ENCODE results near the gene CMSS1.

CMSS1 gene

DNA sequence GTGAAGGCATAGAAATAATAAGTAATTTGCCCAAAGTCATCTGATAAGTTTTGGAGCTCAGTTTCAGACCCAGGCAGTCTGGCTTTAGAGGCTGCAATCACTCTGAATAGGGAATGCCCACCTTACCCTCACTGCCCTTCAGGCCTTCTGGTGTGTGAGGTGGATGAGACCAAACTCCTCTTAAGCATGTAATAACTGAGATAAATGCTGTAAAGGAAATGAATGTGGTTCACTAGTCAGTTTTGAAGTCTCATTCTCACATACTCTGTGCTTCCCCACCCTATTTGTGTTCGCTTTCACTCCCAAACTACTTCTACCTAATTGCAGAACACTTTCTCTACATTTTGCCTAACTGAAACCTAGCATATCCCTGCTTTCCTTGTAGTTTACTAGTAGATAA, 152.5 kb downstream of the CMSS1 start:
- Mint-ChIP-seq H3K4me3 (no peak overlapping the region), H3K4me1 (peaks cover 21% of the 10 kb centered on the region), H3K36me3 (peaks cover 8% of the 10 kb centered on the region), H3K9me3 (no peaks in the 10 kb centered on the region), H3K27me3 (no peaks in the 10 kb centered on the region), H3K27ac (no peak overlapping the region)

DNA sequence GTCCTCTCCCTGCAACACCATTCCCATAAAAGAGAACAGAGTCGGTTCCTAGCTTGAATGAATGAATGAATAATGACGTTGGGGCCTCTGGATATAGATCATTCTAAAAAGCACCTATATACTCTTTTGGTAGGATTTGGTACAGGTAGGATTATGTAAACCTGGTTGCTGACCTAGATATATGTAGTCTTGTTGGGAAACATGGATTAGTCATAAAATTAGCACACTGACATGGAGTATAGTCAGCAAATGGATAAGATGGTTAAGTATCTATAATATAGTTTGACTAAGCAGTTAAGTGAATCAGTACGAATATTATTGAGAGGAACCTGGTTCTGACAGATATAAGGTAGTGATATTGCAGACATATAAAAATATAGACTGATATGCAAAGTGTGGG, 154.1 kb downstream of the CMSS1 start:
- no peaks in the 10 kb centered on the region for H3K27me3 Mint-ChIP-seq
- no peak overlapping the region for H3K4me3 Mint-ChIP-seq
- H3K9me3 Mint-ChIP-seq = no peaks in the 10 kb centered on the region
- H3K36me3 Mint-ChIP-seq = peaks cover 9% of the 10 kb centered on the region
- peaks cover 21% of the 10 kb centered on the region for H3K4me1 Mint-ChIP-seq
- no peak overlapping the region for H3K27ac Mint-ChIP-seq

DNA sequence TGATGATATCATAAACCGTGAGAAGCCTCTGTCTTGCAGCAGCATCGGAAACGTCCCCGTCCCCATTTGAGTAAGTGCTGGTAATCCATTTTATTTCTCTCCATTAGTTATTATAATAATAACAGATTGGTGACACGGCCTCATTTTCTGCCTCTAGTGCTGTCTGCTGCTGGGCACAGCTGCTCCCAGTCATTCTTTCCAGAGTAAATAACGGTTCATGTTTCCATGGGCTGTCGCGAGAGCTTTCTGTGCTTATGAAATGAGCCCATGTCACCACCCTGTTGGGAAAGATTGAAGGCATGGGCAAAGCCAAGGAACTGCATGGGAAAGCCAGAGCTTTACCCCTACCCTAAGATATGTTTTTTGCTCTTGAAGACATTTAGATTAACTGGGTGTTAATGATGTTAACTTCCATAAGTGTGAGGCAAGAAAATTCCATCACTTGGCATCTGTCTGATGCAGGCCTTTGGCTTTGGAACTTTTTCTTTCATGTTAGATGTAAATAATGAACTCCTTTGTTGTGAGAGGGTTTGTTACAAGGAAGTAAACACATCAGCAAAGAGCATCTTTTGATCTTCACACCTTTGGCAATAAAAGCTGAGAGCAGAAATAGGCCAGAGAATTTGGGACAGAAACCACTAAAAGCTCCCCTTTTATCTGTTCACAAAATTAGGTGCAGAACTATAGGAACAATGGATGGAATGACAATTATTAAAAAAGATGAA, 154.9 kb downstream of the CMSS1 start:
- no peaks in the 10 kb centered on the region for H3K9me3 Mint-ChIP-seq
- H3K4me1 Mint-ChIP-seq = peaks cover 21% of the 10 kb centered on the region
- H3K4me3 Mint-ChIP-seq = no peak overlapping the region
- no peak overlapping the region for H3K27ac Mint-ChIP-seq
- H3K36me3 Mint-ChIP-seq = peaks cover 10% of the 10 kb centered on the region
- H3K27me3 Mint-ChIP-seq = no peaks in the 10 kb centered on the region

- Mint-ChIP-seq H3K36me3 (peaks cover 10% of the 10 kb centered on the region), H3K9me3 (no peaks in the 10 kb centered on the region), H3K27me3 (no peaks in the 10 kb centered on the region), H3K4me1 (peaks cover 4% of the 10 kb centered on the region), H3K4me3 (no peak overlapping the region), H3K27ac (no peak overlapping the region)
Observed at GRCh38 chr3:99974989-99975388, 157.3 kb downstream of the CMSS1 start.

GRCh38 chr3:99976584-99976983, 158.9 kb downstream of the CMSS1 start:
- no peak overlapping the region for H3K27ac Mint-ChIP-seq
- H3K36me3 Mint-ChIP-seq = peaks cover 7% of the 10 kb centered on the region
- no peaks in the 10 kb centered on the region for H3K4me1 Mint-ChIP-seq
- H3K27me3 Mint-ChIP-seq = no peaks in the 10 kb centered on the region
- H3K4me3 Mint-ChIP-seq = no peak overlapping the region
- no peaks in the 10 kb centered on the region for H3K9me3 Mint-ChIP-seq

DNA sequence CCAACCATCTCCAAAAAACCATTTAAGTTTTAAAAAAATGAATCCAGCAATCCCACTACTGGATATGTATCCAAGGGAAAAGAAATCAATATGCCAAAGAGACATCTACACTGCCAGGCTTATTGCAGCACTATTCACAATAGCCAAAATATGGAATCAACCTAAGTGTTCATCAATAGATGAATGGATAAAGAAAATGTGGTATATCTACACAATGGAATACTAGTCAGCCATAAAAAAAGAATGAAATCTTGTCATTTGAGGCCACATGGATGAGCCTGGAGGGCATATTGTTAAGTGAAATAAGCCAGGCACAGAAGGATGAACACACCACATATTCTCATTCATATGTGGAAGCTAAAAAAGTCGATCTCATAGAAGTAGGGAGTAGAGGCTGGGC, 160.6 kb downstream of the CMSS1 start:
- peaks cover 7% of the 10 kb centered on the region for H3K36me3 Mint-ChIP-seq
- no peaks in the 10 kb centered on the region for H3K9me3 Mint-ChIP-seq
- no peak overlapping the region for H3K4me3 Mint-ChIP-seq
- H3K27me3 Mint-ChIP-seq = no peaks in the 10 kb centered on the region
- no peak overlapping the region for H3K27ac Mint-ChIP-seq
- no peaks in the 10 kb centered on the region for H3K4me1 Mint-ChIP-seq

DNA sequence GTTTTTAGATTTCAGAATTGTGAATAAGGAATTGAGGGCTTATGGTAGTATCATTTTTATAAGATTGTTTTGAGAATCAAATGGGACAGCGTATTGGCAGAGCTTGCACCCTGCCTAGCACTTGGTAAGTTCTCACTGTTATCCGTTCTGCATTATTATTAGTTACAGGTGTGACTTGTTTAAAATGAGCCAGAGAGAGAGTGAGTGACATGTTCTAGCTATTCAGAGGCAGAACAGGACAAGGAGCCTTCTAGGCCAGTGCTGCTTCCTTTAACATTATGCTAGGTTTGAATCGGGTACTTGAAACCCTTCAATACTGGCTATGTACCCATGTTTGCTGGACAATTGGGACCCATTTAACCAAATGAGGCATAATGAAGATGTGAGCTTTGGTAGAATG, 162.9 kb downstream of the CMSS1 start:
- Mint-ChIP-seq H3K27me3 (no peaks in the 10 kb centered on the region), H3K4me1 (no peaks in the 10 kb centered on the region), H3K27ac (no peak overlapping the region), H3K4me3 (no peak overlapping the region), H3K9me3 (no peaks in the 10 kb centered on the region), H3K36me3 (peaks cover 11% of the 10 kb centered on the region)

DNA sequence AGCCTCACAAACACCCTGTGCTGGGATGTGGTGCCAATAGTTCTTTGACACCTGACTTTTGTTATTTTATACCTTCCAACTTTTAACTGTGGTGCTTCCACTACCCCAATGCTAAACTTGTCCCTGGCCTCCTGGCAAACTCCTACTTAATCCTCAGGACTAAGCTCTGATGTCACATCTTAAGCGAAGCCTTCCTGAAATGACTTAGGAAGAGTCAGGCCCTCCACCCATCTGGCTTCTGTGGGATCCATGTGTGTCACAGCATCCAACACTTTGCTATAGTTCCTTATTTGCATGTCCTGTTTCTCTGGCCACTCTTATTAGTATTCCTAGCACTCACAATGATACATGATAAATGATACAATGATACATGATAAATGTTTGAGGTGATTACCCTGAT, 163.5 kb downstream of the CMSS1 start:
- Mint-ChIP-seq H3K4me3 (no peak overlapping the region), H3K4me1 (no peaks in the 10 kb centered on the region), H3K9me3 (no peaks in the 10 kb centered on the region), H3K36me3 (peaks cover 11% of the 10 kb centered on the region), H3K27ac (no peak overlapping the region), H3K27me3 (no peaks in the 10 kb centered on the region)

DNA sequence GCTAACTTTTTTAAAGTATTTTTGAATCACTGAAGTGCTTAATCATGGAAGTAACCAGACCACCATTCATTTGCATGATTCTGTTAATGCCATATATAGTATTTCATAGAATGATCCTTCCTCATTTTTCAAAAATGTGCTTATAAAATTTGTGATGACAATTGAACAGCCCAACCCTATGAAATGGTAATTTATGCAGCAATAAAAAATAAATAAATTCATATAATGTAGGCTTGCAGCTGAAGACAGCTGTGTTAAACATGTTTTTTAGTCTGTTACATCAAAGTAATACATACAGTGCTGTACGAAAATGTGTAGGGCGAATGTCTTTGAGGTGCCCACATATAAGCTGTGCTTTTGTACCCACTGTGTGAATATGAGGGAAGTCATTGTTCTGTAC, 165.0 kb downstream of the CMSS1 start:
- Mint-ChIP-seq H3K4me1 (no peaks in the 10 kb centered on the region), H3K4me3 (no peak overlapping the region), H3K36me3 (peaks cover 5% of the 10 kb centered on the region), H3K9me3 (no peaks in the 10 kb centered on the region), H3K27ac (no peak overlapping the region), H3K27me3 (no peaks in the 10 kb centered on the region)

DNA sequence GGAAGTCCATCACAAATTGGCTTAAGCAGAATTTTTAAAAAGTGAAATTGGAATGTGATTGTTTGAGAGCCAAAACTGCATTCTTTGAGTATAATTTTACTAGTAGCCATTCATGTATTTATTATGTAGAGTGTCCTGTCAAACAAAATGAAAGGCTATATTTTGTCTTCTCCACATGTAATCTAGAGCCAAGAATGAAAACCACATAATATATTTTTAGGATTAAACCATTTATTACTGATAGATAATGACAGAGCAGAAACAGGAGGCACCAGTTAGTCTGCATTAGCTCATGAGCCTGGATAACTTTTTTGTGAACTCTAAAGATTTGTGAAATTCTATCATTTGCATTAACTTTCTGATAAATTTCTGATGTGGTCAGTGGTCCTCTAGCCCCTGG, 166.5 kb downstream of the CMSS1 start:
- H3K27ac Mint-ChIP-seq = no peak overlapping the region

DNA sequence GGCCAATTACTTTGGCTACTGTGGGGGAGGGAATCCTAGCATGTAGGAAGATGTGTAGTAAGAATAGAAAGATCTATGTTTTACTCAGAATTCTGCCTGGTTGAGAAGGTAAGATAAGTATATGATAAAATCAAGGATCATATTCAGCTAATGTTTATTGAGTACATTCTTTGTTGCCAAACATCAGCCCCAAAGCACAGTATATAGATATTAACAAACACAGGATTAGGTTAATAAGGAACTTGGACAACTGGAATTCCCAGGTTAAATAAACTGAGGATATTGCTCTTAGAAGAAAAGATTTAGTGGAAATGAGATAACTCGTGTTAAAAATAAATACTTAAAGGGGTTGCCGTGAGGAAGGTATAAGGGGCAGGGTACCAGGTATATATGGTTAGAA, 167.0 kb downstream of the CMSS1 start:
- Mint-ChIP-seq H3K4me1 (no peaks in the 10 kb centered on the region), H3K27me3 (no peaks in the 10 kb centered on the region), H3K36me3 (peaks cover 5% of the 10 kb centered on the region), H3K27ac (no peak overlapping the region), H3K4me3 (no peak overlapping the region), H3K9me3 (no peaks in the 10 kb centered on the region)

More for the DNA sequence above, 166.5 kb downstream of the CMSS1 start:
- no peak overlapping the region for H3K4me3 Mint-ChIP-seq
- no peaks in the 10 kb centered on the region for H3K4me1 Mint-ChIP-seq
- H3K9me3 Mint-ChIP-seq = no peaks in the 10 kb centered on the region
- H3K36me3 Mint-ChIP-seq = peaks cover 5% of the 10 kb centered on the region
- no peaks in the 10 kb centered on the region for H3K27me3 Mint-ChIP-seq

- peaks cover 19% of the 10 kb centered on the region for H3K36me3 Mint-ChIP-seq
- H3K4me3 Mint-ChIP-seq = no peak overlapping the region
Observed at GRCh38 chr3:99990179-99990578, 172.5 kb downstream of the CMSS1 start.

GRCh38 chr3:99997293-99997692, 179.6 kb downstream of the CMSS1 start:
- no peak overlapping the region for H3K27ac Mint-ChIP-seq
- peaks cover 38% of the 10 kb centered on the region for H3K36me3 Mint-ChIP-seq
- H3K9me3 Mint-ChIP-seq = peaks cover 6% of the 10 kb centered on the region
- peaks cover 9% of the 10 kb centered on the region for H3K4me1 Mint-ChIP-seq
- H3K4me3 Mint-ChIP-seq = no peak overlapping the region
- no peaks in the 10 kb centered on the region for H3K27me3 Mint-ChIP-seq

More at GRCh38 chr3:99990179-99990578, 172.5 kb downstream of the CMSS1 start:
- no peaks in the 10 kb centered on the region for H3K27me3 Mint-ChIP-seq
- no peak overlapping the region for H3K27ac Mint-ChIP-seq
- peaks cover 6% of the 10 kb centered on the region for H3K9me3 Mint-ChIP-seq
- H3K4me1 Mint-ChIP-seq = no peaks in the 10 kb centered on the region

- Mint-ChIP-seq H3K4me3 (no peak overlapping the region), H3K27ac (no peak overlapping the region), H3K4me1 (peaks cover 10% of the 10 kb centered on the region), H3K27me3 (no peaks in the 10 kb centered on the region), H3K9me3 (no peaks in the 10 kb centered on the region), H3K36me3 (peaks cover 21% of the 10 kb centered on the region)
Observed at GRCh38 chr3:99999536-99999935, 181.9 kb downstream of the CMSS1 start.

DNA sequence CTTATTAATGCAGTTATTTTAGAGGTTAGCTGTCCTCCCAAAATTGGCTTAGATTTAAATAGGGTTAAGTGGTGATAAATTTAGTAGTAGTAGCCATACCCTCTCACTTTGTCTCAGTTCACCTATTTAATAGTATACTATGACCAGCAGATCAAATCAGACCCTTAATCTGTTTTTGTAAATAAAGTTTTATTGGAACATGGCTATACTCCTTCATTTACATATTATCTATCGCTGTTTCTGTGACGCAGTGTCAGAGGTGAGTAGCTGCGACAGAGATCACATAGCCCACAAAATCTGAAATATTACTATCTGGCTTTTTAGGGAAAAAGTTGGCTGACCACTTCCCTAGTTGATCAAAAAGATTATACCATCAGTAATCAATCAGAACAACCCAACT, 183.4 kb downstream of the CMSS1 start:
- no peak overlapping the region for H3K27ac Mint-ChIP-seq
- peaks cover 10% of the 10 kb centered on the region for H3K4me1 Mint-ChIP-seq
- H3K9me3 Mint-ChIP-seq = no peaks in the 10 kb centered on the region
- no peaks in the 10 kb centered on the region for H3K27me3 Mint-ChIP-seq
- no peak overlapping the region for H3K4me3 Mint-ChIP-seq
- peaks cover 15% of the 10 kb centered on the region for H3K36me3 Mint-ChIP-seq

GRCh38 chr3:100001526-100002270, 184.0 kb downstream of the CMSS1 start:
- no peak overlapping the region for H3K4me3 Mint-ChIP-seq
- no peaks in the 10 kb centered on the region for H3K27me3 Mint-ChIP-seq
- H3K9me3 Mint-ChIP-seq = no peaks in the 10 kb centered on the region
- H3K36me3 Mint-ChIP-seq = peaks cover 12% of the 10 kb centered on the region
- H3K27ac Mint-ChIP-seq = no peak overlapping the region
- peaks cover 10% of the 10 kb centered on the region for H3K4me1 Mint-ChIP-seq

All from activated naive CD4-positive, alpha-beta T cell treated with anti-CD3 and anti-CD28 coated beads, Interleukin-2, amount 50 U/mL, for 24 hours (primary cell).